NK-92 treated with Interleukin-12 subunit alpha and Interleukin-12 subunit beta, amount 100 ng/mL, for 24 hours (cell line): ENCODE data around the gene COG4.
"Not testable (repeated sequence)": the region's sequence is repeated elsewhere in the genome, so short reads cannot be mapped to it uniquely, and the experiment has no call there.

ENCODE experiments used
- DNase-seq: peaks from one replicate; lab custom pipeline; 2025; lab: John Stamatoyannopoulos, UW

COG4 gene

DNA sequence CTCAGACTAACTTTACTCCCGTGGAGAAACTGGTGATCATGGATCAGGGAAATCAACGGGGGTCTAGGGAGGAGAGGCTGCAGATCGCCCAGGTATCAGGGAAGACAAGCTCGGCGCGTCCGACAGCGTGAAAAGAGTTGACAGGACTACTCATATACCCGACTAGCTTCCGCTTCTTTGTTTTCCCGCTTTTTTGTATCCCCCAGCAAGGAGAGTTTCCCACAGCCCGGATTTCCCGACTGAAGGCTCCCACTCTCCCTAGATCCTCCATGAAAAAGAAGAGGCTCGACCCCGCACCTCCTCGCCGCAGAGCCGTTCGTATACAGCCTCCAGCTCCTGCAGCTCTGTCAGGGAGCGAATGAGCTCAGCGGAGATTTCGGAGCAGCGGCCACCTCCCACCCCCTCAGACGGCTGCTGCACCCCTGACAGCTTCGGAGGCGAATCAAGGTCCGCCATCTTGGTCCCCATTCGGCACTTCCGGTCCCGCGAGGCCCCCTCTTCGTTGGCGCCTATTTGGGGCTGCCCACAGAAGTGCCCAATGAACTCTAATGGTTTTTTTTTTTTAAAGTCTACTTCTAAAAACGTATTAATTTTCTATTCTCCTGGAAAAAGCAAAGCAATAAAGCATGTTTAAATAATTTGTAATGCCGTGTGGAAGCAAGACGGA is at the start of gene COG4:
TSS of gene COG4 (minus strand) at position 479 of the 667 bp plus-strand sequence. CDS start at position 468, 11 bp downstream.
- peak; percentile 68 for DNase-seq

DNA sequence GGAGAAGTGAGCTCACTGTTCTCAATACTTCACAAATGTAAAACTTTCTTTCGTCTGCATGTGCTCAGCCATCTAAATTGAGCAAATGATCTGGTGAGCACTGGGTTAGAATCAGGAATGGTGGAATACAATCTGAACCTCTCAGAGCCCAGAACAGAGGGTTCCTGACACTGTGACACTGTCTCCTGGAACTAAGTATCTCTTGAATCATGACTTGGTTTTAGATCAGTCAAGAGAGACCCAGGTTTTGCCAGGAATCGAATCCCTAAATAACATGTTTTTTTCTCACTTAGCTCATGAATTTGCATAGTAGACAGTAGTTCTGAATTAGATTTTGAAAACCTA is 49.5 kb upstream of the COG4 start:
- DNase-seq = no peak

DNA sequence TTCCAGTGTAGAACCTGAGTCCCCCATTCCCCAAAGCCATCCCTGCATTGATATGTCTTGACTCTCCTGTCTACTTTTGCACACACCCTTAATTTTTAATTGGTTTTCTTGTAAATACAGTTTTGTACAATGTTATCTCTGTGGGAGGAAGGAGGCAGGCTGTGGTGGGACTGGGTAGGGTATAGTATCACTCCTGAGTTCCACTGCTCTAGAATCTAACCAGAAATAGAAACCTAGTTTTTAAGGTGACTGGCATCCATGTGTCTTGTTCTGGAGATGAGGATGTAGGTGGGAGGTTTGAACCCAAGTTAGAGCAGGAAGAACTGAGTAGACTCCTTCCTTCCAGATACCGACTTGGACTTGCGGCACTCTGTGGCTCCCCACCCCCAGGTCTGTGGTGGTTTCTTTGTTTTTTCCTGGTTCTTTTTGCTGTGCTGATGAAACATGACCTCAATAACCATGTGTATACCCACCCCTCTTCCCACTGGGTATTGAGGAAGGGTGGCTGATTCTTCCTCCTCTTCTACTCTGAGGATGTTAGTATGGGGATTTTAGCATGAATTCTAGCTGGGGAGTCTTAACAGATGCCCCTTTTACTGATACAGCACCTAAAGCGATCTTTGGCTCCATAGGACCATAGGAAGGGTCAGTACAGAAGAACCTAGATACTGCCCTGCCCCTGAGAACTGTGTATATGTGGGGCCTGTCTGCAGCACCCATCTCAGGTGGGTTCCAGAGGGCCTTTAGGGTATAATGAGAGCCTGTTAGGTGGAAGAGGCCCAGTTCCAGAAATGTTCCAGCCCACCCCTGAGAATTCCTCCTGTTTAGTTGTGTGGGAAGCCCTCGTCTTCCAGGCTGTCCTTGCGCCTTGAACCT is 48.9 kb upstream of the COG4 start:
- no peak for DNase-seq

DNA sequence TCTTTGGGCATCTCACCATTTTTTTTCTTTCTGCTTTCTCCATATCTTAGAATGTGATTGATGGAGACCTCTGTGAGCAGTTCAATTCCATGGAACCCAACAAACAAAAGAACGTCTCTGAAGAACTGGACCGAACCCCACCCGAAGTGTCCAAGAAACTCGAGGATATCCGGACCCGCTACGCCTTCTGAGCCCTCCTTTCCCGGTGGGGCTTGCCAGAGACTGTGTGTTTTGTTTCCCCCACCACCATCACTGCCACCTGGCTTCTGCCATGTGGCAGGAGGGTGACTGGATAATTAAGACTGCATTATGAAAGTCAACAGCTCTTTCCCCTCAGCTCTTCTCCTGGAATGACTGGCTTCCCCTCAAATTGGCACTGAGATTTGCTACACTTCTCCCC is 48.3 kb upstream of the COG4 start:
- no peak for DNase-seq

DNA sequence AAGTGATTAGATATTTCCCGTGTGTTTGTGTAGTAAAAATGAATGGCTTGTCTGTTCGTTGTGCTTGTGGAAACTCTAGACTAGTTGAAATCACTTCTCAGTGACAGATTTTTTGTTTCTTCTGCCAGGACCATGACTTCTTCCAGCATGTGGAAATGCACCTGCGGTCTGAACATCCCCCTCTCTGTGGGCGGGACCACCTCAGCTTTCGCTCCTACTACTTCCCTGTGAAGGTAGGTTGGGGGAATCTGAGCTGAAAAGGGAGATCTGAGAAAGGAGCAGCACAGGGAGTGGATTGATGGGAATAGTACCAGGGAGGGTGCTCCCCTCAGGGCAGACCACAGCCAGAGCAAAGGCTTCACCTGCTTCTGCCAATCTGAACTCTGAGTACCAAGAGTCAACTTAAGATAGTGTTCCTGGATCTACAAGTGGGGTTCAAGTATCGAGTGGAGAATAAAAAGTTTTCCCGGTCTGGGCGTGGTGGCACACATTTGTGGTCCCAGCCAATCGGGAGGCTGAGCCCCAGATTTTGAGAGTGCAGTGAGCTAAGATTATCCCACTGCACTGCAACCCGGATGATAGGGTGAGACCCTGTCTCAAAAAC is 47.7 kb upstream of the COG4 start:
- no peak for DNase-seq

DNA sequence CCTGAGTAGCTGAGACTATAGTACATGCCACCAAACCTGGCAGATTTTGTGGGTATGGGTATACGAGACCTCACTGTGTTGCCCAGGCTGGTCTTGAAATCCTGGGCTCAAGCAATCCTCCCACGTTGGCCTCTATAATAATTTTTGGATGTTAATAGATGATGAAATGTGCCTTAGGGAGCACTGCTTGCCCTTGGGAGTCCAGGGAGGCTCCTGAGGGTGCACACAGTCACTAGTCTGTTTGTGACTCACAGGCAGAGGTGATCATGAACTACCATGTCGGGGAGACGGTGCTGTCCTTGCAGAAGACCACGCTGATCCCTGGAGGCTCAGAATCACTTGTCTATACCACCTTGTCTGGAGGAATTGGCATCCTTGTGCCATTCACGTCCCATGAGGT is 46.4 kb upstream of the COG4 start:
- no peak for DNase-seq

DNA sequence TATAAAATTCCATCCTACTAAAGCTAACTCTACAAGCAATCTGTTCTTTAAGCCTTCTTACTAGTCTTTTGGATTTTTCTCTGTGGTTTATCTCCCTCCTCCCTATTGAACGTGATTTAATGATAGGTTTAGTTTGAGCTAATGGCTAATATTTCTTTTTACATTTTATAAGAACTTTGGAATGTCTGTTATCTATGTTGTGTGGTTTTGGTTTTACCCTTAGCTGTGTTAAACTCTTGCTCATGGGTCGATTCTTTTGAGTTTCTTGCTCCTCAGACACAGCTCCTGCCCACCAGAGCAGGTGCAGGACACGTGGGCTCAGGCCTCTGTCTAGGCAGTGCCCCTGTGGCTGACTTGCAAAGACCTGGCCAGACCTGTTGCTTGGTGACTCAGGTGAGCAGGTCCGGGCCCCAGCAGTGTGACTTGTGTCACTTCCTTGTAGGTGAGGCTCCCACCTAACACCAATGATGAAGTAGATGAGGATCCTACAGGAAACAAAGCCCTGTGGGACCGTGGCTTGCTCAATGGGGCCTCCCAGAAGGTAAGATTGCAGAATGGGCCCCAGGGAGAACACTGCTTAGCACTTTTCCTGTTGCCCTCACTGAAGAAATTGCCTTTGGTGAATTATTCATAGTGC is 45.4 kb upstream of the COG4 start:
- DNase-seq = no peak

DNA sequence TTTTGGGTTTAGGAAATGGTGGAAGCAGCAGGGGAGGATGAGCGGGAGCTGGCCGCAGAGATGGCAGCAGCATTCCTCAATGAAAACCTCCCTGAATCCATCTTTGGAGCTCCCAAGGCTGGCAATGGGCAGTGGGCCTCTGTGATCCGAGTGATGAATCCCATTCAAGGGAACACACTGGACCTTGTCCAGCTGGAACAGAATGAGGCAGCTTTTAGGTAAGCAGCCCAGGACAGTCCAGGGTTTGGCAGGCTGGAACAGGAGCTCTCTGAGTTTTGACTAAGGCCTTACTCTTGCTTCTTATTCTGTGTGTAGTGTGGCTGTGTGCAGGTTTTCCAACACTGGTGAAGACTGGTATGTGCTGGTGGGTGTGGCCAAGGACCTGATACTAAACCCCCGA is 41.7 kb upstream of the COG4 start:
- DNase-seq = no peak

DNA sequence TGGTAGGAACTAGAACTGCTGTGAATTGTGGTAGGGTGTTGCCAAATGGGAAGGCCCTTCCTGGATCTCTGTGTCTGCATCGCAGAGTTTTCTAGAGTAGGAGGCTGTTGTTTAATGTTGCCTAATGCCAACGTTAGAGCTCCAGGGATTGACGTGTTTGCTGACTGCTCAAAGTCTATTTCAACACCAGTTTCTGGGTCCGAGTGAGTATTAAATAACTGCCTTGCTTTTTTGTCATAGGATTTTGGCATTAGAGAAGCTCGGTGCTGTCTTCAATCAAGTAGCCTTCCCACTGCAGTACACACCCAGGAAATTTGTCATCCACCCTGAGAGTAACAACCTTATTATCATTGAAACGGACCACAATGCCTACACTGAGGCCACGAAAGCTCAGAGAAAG is 40.3 kb upstream of the COG4 start:
- no peak for DNase-seq

DNA sequence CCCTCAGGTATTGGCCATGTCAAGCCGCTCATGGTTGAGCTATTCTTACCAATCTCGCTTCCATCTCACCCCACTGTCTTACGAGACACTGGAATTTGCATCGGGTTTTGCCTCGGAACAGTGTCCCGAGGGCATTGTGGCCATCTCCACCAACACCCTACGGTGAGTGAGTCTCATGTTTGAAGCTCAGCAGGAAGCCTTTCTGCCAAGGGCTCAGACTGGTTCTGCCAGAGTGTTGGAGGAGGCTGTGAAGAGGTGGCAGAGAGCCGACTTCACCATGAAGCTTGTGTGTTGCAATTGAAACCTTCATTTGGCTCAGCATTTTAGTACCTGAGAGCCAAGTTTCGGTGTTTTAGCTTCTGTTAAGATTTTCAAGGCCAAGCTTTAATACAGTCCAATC is 38.3 kb upstream of the COG4 start:
- DNase-seq = no peak

DNA sequence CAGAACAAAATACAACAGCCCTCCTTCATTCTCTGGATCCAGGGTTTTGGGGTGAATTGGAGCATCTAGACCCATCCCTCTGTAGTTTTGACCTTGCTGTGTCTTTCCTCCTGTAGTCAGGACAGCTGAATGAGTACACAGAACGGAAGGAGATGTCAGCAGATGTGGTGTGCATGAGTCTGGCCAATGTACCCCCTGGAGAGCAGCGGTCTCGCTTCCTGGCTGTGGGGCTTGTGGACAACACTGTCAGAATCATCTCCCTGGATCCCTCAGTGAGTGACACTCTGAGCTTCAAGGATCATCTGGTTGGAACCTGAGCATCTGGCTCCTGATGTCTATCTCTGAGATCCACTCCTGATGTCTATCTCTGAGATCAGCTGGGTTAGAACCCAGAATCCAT is 32.7 kb upstream of the COG4 start:
- no peak for DNase-seq

DNA sequence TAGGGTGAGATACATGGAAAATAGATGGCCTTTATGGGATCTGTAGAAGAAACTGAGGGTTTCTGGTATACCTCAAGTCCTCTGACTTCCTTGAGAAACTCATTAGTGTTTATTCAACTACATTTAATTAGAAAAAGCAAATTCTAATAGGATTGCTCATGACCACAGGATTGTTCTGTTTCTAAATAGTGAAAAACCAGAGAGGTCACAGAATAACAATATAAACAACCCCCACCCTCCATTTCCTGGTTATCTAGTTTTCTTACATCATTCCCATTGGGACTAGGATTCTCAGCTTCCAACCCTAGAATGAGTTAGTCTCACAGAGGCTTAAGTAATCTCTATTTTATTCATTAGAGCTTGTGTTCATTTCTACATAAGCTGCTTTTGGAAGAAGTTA is 30.3 kb upstream of the COG4 start:
- DNase-seq = no peak

DNA sequence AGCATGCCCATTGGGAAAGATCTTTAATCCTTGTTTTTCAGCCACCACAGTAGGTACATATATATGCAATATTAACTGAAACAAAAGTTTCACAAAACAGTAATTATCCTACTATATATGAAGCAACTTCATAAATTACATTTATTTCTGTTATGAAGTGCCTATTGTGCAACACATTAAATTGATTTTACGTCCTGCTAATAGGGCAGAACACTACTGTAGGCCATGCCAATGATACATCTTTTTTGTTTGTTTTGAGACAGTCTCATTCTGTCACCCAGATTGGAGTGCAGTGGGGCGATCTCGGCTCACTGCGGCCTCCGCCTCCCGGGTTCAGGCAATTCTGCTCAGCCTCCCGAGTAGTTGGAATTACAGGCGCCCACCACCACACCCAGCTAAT is 29.3 kb upstream of the COG4 start:
- no peak for DNase-seq

DNA sequence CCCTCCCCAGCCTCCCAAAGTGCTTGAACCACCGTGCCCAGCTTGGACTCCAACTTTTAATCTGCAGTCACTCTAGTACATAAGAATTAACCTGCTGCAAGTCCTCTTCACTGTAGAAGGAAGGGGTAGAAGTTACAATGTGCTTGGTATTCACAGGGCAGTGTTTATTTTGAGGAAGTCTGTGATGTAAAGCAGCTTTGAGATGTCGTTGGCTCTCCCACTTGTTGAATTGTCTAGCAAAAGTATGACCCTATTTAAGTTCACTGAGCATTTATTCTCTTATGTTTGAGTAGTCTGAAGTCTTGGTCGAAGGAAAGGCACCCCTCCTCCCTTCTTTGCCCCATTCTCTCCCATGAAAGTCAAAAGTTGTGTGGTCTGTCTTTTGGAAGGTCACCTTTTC is 28.4 kb upstream of the COG4 start:
- no peak for DNase-seq

DNA sequence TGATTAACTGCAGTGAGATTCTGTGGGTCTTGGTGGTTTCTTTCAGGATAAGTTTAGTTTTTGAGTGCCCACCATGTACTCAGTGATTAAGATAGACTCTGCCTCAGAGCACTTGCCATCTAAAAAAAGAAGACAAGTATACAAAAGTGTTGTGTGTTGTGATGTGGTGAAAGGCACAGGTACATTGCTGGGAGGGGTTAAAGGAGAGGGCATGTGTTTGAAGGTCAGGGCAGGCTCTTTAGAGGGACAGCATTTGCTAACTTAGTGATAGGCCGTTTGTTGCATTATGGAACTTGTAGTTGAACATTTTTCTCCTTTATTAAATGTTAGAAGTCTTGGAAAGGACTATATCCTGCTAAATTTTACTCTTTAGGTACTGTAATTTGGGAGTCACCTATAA is 26.7 kb upstream of the COG4 start:
- DNase-seq = no peak

DNA sequence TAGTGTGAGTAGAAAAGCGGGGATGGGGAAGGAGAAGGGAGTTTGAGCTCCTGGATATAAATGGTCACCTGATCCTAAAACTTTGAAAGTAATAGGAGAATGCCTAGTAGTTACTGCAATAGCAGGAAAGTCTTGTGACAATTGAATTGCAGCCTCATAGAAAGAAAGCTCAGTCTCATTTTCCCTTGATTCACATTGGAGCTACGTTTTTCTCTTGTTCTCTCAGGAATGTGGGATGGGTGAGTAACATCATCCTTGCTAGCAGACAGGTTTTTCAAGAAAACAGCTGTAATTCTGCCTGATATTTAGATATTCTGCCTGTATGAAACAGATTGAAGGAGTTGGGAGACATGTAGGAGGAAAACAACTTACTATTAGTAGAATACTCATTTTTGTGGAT is 25.6 kb upstream of the COG4 start:
- DNase-seq = no peak

DNA sequence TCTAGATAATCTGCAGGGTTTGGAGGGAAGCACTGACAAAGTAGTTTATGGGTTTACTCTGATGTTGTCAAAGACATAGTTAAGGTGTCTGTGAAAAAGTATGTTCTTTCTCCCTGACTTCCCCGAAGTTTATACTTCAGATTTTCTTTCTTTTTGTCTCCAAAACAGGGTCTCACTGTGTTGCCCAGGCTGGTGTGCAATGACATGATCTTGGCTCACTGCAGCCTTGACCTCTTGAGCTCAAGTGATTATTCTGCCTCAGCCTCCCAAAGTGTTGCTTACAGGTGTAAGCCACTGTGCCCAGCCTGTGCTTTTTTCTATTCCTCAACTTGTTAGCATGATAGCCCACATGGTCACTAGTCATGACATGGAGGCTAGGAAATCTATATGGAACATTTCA is 21.2 kb upstream of the COG4 start:
- no peak for DNase-seq

DNA sequence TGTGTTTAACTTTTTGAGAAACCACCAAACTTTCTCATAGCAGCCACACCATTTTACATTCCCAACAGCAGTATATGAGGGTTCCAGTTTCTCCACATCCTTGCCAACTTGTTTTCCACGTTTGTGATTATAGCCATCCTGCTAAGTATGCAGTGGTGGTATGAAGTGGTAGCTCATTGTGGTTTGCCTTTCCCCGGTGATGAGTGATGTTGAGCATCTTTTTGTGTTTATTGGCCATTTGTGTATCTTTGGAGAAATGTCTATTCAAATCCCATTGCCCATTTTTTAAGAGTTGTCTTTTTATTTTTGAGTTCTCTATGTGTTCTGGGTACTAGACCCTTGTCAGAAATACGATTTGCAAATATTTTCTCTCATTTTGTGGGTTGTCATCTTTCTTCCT is 17.6 kb upstream of the COG4 start:
- no peak for DNase-seq

DNA sequence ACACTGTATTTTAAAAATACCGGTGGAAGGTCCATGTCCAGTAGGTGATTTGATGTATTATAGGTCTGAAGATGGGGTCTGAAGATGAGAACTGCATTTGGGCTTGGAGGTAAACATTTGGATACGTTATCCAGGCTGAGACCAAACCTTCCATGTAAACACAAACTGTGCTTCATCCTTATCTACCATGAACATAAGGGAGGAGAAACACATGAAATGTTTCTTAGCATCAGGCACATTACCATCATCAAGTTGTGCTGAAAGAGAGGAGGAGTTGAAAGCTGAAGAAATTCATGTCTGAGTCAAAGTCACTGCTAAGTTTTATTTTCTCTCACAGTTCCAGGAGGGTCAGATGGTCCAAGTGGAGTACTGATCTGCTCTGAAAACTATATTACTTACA is 11.6 kb upstream of the COG4 start:
- DNase-seq = no peak

DNA sequence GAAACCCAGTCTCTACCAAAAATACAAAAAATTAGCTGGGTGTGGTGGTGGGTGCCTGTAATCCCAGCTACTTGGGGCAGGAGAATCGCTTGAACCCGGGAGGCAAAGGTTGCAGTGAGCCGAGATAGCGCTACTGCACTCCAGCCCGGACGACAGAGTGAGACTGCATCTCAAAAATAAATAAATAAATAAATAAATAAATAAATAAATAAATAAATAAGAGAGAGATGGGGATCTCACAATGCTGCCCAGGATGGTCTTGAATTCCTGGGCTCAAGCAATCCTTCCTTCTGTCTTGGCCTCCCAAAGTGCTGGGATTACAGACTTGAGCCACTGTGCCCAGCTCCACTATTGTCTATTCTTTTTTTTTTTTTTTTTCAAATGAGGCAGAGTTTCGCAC is 6.6 kb upstream of the COG4 start:
- not testable (repeated sequence) for DNase-seq

DNA sequence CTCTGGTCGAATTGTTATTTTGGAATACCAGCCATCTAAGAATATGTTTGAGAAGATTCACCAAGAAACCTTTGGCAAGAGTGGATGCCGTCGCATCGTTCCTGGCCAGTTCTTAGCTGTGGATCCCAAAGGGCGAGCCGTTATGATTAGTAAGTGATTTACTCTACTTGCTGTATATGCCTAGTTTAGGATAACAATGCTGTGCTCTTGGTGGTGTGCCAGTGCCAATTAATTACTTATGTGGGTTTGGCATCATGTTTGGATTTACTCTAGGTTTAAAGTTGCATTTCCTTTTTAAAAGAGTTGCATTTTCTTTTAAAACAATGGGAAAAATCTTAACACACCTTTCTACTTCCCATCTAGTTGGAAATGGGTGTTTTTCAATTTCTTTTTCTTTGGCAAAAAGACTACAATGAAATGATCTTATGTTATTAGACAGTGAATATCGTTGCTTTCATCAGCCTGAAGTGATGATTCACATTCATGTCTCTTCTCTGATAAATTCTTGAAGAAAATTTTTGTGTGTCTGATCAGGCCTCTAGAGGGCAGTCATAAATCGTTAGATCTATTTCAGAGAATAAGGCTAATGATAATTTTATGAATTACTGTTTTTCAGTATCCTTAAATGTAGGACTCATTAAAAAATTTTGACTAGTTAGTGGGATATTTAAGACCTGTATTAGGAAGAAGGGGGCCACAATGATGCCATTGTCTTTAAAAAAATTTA is 5.9 kb upstream of the COG4 start:
- DNase-seq = no peak

DNA sequence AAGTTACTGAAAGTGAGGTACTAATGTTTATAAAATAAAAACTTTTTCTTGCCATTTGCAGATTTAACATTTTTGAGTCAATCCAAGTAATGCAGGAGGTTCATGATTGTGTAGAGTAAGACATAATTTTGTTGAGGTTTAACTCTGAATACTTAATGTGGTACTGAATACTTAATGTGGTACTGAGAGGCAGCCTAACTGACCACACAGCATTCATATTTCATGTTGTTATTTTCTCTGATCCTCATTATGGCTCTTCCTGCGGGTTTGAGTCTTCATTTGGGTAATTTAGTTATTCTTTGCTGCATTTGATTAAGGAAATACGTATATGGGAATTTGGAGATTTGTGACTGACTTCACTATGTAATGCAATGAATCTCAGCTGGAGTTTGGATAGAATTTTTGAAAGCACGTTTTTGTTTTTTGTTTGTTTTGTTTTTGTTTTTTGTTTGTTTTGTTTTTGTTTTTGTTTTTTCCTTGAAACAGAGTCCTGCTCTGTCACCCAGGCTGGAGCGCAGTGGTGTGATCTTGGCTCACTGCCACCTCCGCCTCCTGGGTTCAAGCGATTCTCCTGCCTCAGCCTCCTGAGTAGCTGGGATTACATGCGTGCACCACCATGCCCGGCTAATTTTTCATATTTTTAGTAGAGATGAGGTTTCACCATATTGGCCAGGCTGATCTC is 4.1 kb upstream of the COG4 start:
- no peak for DNase-seq
